Left lung (tissue), 10 donors: ENCODE measurements around the gene SGMS2. TPM values are rescaled to one million over a fixed set of nuclear protein-coding genes. Genes with fewer than 3 reads are reported as not detected.

Experiments used
- ATAC-seq: fragments of 200-7000 bp; cut with Tn5 transposase; one replicate; pipeline ENCODE4 v1.9.1; 2020; ENCODE audit warnings: moderate library complexity
- DNase-seq, 4 donors: peaks; one replicate each; pipeline ENCODE4 v3.0.0-alpha.2; 2013 to 2020
- H3K27ac ChIP-seq, 2 donors: fragments of 200-600 bp; sonication (generic) in 1 of 2; one replicate each; pipeline versions ENCODE4 v1.5.0 to v1.8.0; 2020 to 2021
- H3K27me3 ChIP-seq, 2 donors: fragments of 200-600 bp; sonication (generic) in 1 of 2; one replicate each; pipeline versions ENCODE4 v1.5.0 to v1.8.0; 2020 to 2021
- H3K36me3 ChIP-seq, 2 donors: fragments of 200-600 bp; sonication (generic) in 1 of 2; one replicate each; pipeline versions ENCODE4 v1.5.0 to v1.8.0; 2020 to 2021
- H3K4me1 ChIP-seq, 2 donors: fragments of 200-600 bp; one replicate each; pipeline ENCODE4 v1.8.0; 2021
- H3K4me3 ChIP-seq, 2 donors: fragments of 200-600 bp; sonication (generic) in 1 of 2; one replicate each; pipeline versions ENCODE4 v1.5.0 to v1.8.0; 2020 to 2021; ENCODE audit warnings: mild to moderate bottlenecking in 1 of 2
- H3K9me3 ChIP-seq, 2 donors: fragments of 200-600 bp; sonication (generic) in 1 of 2; one replicate each; pipeline versions ENCODE4 v1.5.0 to v1.8.0; 2020 to 2021
- intact Hi-C, 2 donors: fragments of 100-400 bp; cut with DNase I; formaldehyde crosslinking; loops; one replicate each; pipeline versions ENCODE4 v1.11.2 to v1.14.2; 2022
- polyA plus RNA-seq, 6 donors: library from polyadenylated mRNA; unstranded; fragments of 120-200 nt; gene quantifications; one replicate each; pipeline ENCODE4 v1.2.1, GENCODE V29; 2013; ENCODE audit not compliant: insufficient read length in 6 of 6
- total RNA-seq, 2 donors: library from RNA; stranded (reverse); fragmentation: NEBNext Ultra II Directional; extraction: Animal tissue kit (Norgen Biotek cat#: 25700); gene quantifications; one replicate each; pipeline ENCODE4 v1.2.1, GENCODE V29; 2021
- TF ChIP-seq, protein P1 (sequence below), 2 donors: fragments of 200-600 bp; sonication (generic) in 1 of 2; IDR thresholded peaks; one replicate each; pipeline versions ENCODE4 v1.5.0 to v1.8.0; 2021; ENCODE audit warnings: antibody characterized with exemption in 2 of 2
- donor health status: DM: no; HTN: yes; CAD: no.
- donor health status: DM: no; HTN: no; CAD: no.

Gene SGMS2
- total and polyA plus RNA-seq, 8 donors = 11.7 to 106 (median 17.1) TPM

DNA sequence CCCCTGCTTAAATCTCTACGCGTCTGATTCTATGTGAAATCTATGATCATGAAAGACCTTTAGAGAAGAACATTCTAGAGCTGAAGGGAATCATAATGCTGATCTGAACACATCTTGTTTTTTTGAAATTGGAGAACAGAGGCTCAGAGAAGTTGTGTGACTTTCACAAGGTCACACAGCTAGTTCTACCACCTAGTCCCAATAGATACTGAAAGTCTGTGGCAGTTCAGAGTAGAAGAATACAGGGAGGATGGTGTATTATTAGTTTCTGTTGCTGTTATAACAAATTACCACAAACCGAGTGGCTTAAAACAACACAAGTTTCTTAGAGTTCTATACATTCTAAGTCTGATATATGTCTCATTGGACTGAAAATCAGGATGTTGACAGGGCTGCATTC lies 121.1 kb downstream of the SGMS2 start:
- H3K36me3 ChIP-seq = no peaks in the 10 kb centered on the region
- H3K4me3 ChIP-seq = no peak overlapping the region
- no peaks in the 10 kb centered on the region for H3K27me3 ChIP-seq
- no peaks in the 10 kb centered on the region for H3K4me1 ChIP-seq
- H3K9me3 ChIP-seq = no peaks in the 10 kb centered on the region
- no peak for DNase-seq
- intact Hi-C loops = no loop called here
- TF ChIP-seq, protein P1, sequence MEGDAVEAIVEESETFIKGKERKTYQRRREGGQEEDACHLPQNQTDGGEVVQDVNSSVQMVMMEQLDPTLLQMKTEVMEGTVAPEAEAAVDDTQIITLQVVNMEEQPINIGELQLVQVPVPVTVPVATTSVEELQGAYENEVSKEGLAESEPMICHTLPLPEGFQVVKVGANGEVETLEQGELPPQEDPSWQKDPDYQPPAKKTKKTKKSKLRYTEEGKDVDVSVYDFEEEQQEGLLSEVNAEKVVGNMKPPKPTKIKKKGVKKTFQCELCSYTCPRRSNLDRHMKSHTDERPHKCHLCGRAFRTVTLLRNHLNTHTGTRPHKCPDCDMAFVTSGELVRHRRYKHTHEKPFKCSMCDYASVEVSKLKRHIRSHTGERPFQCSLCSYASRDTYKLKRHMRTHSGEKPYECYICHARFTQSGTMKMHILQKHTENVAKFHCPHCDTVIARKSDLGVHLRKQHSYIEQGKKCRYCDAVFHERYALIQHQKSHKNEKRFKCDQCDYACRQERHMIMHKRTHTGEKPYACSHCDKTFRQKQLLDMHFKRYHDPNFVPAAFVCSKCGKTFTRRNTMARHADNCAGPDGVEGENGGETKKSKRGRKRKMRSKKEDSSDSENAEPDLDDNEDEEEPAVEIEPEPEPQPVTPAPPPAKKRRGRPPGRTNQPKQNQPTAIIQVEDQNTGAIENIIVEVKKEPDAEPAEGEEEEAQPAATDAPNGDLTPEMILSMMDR (IDR thresholded peaks at IDR 0.05) = no peak
- no peak for ATAC-seq
- no peak overlapping the region for H3K27ac ChIP-seq

DNA sequence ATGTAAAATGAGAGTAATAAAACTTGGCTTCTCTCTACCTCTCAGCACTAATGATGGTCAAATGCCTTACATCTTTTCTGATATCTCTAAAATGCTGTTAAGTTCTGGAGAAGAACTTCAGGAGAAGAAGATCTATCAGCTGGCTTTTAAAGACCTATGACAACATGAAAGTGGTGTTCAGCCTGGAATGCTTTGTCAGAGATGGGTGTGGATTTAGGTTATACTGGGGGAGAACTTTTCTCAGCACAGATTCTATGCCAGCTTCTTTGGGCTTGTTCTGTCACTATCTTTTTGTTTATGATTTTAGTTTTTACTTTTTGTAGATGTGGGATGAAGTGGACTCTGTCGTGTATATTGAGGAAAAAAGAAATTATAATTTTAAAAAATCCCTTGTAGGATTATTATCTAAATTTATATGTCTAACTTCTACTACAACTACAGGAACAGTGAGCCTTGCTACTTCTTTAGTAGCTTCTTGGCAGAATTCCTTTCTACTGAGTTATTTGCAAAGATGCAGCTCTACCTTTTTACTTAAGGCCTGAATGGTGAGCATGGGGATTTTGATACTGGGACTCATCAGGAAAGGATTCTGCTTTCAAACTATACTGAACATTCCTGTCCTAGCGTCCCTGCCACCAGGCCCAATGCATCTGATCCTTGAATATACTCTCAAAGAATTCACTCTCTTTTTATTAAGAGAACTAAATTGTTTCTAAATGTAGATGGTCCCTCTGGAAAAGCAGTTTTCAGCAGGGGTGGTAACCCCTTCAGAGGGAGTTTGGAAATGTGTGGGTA lies 126.2 kb downstream of the SGMS2 start:
- TF ChIP-seq, protein P1 (IDR thresholded peaks at IDR 0.05) = no peak
- peaks cover 0 to 6% of the 10 kb centered on the region in 2 donors for H3K9me3 ChIP-seq

DNA sequence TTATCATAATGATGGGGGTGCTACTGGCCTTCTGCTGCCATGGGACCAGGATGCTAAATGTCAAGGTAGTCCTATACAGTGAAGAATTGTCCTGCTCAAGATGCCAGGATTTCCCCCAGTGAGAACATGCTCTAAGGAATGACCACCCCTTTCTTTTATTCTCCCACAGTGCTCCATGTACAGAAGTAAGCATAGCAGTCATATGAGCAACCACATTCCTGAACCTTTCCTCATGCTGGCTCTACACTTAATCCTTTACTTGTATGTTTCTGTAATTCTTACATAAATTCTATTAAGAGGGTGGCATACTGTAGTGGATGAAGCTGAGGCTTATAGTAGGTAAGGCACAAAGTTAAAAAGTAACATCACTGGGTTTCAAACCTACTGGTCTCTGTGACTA lies 126.8 kb downstream of the SGMS2 start:
- Histone ChIP-seq H3K4me1 (no peaks in the 10 kb centered on the region), H3K27me3 (no peaks in the 10 kb centered on the region), H3K4me3 (no peak overlapping the region), H3K9me3 (peaks cover 0 to 13% of the 10 kb centered on the region in 2 donors), H3K27ac (no peak overlapping the region), H3K36me3 (no peaks in the 10 kb centered on the region)
- intact Hi-C loops = no loop called here
- ATAC-seq = no peak
- TF ChIP-seq, protein P1 (IDR thresholded peaks at IDR 0.05) = no peak
- DNase-seq = no peak

More for the DNA sequence above, 126.2 kb downstream of the SGMS2 start:
- no peak overlapping the region for H3K27ac ChIP-seq
- DNase-seq (no peak), ATAC-seq (no peak)
- intact Hi-C loops = no loop called here
- no peaks in the 10 kb centered on the region for H3K4me1 ChIP-seq
- H3K36me3 ChIP-seq = no peaks in the 10 kb centered on the region
- H3K27me3 ChIP-seq = no peaks in the 10 kb centered on the region
- no peak overlapping the region for H3K4me3 ChIP-seq

DNA sequence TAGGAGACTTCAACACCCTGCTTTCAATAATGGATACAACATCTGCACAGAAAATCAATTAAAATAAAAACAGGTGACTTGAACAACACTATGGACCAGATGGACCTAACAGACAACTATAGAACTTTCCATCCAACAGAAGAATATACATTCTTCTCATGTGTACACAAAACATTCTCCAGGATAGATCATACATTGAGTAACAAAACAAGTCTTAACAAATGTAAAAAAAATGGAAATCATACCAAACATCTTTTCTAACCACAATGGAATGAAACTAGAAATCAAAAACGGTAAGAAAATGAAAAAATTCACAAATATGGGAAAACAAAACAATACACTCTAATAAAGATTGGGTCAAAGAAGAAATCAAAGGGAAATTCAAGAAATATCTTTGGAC lies 131.3 kb downstream of the SGMS2 start:
- DNase-seq (no peak), ATAC-seq (no peak)
- H3K27me3 ChIP-seq = no peaks in the 10 kb centered on the region
- TF ChIP-seq, protein P1 (IDR thresholded peaks at IDR 0.05) = no peak
- H3K27ac ChIP-seq = no peak overlapping the region
- intact Hi-C loops = no loop called here
- no peaks in the 10 kb centered on the region for H3K36me3 ChIP-seq
- no peaks in the 10 kb centered on the region for H3K4me1 ChIP-seq
- H3K9me3 ChIP-seq = peaks cover 0 to 21% of the 10 kb centered on the region in 2 donors
- no peak overlapping the region for H3K4me3 ChIP-seq

Other genes with a start within 250 kb of the SGMS2 start
- 10 to 100 TPM; 57.5 to 60.8 TPM for gene PAPSS1, start 104.7 kb upstream of the SGMS2 start, total RNA-seq
- 10 to 100 TPM; 59.8 to 85.3 (median 74.2) TPM for gene PAPSS1, start 104.7 kb upstream of the SGMS2 start, polyA plus RNA-seq
- gene CYP2U1, start 106.6 kb downstream of the SGMS2 start, total RNA-seq = 1 to 10 TPM; 5.3 to 7.2 TPM
- gene CYP2U1, start 106.6 kb downstream of the SGMS2 start, polyA plus RNA-seq = 1 to 10 TPM; 4.8 to 5.6 (median 5.0) TPM
- gene HADH, start 165.0 kb downstream of the SGMS2 start, total RNA-seq = 10 to 100 TPM; 40.3 to 45.9 TPM
- 10 to 100 TPM; 68.8 to 83.4 (median 74.4) TPM for gene HADH, start 165.0 kb downstream of the SGMS2 start, polyA plus RNA-seq